ENCODE measurements around the gene ACBD3.
"Not testable (repeated sequence)": the region's sequence is repeated elsewhere in the genome, so short reads cannot be mapped to it uniquely, and the experiment has no call there.

Gene ACBD3

DNA sequence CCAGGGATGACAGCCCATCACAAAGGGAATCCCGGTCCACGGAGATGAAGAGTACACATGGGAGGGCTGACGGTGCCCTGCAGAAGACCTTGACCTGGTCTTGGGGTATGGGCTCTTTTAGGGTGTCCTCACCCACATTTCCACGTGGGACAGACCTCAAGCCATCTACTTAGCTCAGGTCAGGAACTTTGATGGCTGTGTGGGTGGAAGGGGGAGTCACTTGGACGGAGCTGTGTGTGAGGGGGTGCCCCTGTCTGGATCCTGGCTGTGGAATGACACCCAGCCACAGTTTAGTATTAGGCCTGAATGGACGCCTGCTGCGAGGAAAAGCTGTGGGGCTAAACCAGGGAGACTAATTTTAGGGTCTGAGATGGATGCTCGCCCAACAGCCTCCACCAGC, 26.0 kb upstream of the ACBD3 start:
- H3K4me1 ChIP-seq (ENCODE audit: control insufficient read depth, insufficient read depth, low read length) = no peaks in the 10 kb centered on the region

DNA sequence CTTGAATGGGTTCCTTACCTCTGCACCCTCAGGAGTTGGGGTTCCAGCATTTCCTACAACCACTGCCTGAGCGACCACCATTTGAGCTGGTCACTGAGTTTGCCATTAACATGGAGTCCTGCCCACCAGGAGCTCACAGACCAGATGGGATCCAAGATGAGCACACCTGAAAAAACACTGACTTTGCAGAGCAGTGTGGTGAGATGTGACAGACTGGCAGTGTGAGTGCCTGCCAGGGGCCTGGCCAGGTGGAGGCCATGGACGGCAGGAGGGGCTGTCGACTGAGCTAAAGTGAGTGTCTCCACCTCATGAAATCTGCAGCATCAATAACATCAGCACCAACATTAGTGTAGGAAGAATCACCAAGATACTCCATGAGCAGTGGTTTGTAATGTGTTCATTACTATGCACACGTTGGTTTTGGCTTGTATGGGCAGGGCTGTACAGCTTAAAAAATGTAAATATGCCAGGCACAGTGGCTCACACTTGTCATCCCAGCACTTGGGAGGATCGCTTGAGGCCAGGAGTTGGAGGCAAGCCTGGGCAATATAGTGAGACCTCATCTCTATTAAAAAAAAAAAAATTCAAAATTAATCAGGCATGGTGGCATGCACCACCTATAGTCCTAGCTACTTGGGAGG, 24.8 kb upstream of the ACBD3 start:
- Histone ChIP-seq H3K36me3 (ENCODE audit: control insufficient read depth, insufficient read depth, low read length) (no peaks in the 10 kb centered on the region), H3K4me3 (ENCODE audit: low read length) (no peak overlapping the region), H3K27me3 (ENCODE audit: control insufficient read depth, insufficient read depth, low read length) (no peaks in the 10 kb centered on the region), H3K4me1 (ENCODE audit: control insufficient read depth, insufficient read depth, low read length) (no peaks in the 10 kb centered on the region), H3K9ac (ENCODE audit: low read length) (no peak overlapping the region), H3K9me3 (ENCODE audit: control insufficient read depth, low read length) (no peaks in the 10 kb centered on the region)

More for the DNA sequence above, 26.0 kb upstream of the ACBD3 start:
- Histone ChIP-seq H3K27me3 (ENCODE audit: control insufficient read depth, insufficient read depth, low read length) (no peaks in the 10 kb centered on the region), H3K9ac (ENCODE audit: low read length) (no peak overlapping the region), H3K9me3 (ENCODE audit: control insufficient read depth, low read length) (no peaks in the 10 kb centered on the region), H3K36me3 (ENCODE audit: control insufficient read depth, insufficient read depth, low read length) (no peaks in the 10 kb centered on the region), H3K4me3 (ENCODE audit: low read length) (no peak overlapping the region)

DNA sequence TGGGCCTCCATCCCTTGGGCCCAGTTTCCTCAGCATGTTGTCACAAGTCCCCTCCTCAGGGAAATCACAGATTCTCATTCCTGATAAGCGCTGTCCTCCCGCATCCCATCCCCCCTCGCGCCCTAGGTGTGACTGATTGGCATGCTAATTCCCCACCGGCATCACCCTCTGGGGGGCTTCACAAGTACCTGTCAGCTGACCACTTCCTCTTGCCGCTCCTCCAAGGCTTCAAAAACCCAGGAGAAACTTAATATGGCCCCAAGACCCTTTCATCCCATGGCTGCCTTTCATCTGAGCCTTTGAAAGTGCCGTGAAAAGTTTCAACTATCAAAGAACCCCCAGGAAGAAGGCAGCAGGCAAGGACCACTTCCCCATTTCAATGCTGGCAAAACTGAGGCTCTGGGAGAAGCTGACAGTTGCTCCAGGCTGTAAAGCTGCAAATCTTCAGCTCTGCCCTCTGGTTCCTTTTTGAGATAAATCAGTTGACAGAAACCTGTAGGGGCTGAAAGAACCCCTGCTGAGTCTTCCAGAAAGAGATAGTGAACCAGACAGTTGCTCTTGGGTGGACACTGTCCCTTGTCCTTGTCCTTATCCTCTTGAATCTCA, 24.1 kb upstream of the ACBD3 start:
- Histone ChIP-seq H3K4me1 (ENCODE audit: control insufficient read depth, insufficient read depth, low read length) (no peaks in the 10 kb centered on the region), H3K36me3 (ENCODE audit: control insufficient read depth, insufficient read depth, low read length) (no peaks in the 10 kb centered on the region), H3K9ac (ENCODE audit: low read length) (no peak overlapping the region), H3K9me3 (ENCODE audit: control insufficient read depth, low read length) (no peaks in the 10 kb centered on the region), H3K4me3 (ENCODE audit: low read length) (no peak overlapping the region), H3K27me3 (ENCODE audit: control insufficient read depth, insufficient read depth, low read length) (no peaks in the 10 kb centered on the region)

DNA sequence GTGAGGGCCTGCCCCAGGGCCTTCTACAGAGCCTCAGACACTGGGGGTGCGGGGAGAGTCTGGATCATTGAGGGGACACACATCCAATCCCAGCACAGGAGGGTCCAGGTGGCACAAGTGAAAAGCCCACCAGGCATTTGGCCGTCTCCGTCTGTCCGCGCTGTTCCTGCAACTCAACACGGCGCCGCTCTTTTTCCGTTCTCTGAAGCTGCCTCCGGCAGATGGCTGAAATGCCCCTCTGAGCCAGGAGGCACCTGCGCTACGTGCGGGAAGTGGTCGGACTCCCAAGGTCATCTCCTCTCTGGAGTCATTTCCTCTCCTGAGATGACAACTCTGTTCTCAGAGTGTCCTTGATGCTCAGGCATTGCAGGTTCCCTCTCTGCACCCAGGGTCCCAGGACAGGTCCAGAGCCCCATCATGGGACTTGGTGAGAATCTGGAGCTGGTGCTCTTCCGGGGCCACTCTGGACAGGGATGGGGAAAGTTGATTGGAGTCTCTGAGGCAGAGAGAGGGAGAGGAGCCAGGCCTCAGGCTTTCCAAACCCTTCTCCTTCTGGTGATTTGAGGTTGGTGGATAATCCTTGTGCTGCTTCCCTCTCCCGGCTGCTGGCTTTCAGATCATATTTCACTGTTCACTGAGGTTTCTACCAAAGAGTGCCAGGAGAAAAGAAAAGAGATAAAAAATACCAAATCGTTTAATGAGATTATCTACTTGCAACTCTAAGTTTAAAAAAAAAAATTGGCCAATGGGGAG, 22.9 kb upstream of the ACBD3 start:
- Histone ChIP-seq H3K9me3 (ENCODE audit: control insufficient read depth, low read length) (no peaks in the 10 kb centered on the region), H3K27me3 (ENCODE audit: control insufficient read depth, insufficient read depth, low read length) (no peaks in the 10 kb centered on the region), H3K9ac (ENCODE audit: low read length) (no peak overlapping the region), H3K36me3 (ENCODE audit: control insufficient read depth, insufficient read depth, low read length) (no peaks in the 10 kb centered on the region), H3K4me1 (ENCODE audit: control insufficient read depth, insufficient read depth, low read length) (no peaks in the 10 kb centered on the region), H3K4me3 (ENCODE audit: low read length) (no peak overlapping the region)

DNA sequence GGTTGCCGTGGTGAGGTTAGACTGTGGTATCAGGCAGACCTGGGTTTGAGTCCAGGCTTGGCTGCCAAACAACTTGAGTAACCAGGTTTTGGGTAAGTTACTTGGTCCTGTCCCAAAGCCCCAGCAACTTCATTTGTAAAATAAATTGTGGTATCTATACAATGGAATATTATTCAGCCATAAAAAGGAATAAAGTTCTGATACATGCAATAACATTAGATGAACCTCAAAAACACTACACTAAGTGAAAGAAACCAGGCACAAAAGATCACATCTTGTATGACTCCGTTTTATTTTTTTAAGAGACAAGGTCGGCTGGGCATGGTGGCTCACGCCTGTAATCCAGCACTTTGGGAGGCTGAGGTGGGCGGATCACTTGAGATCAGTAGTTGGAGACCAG, 20.5 kb upstream of the ACBD3 start:
- no peak overlapping the region for H3K4me3 ChIP-seq (ENCODE audit: low read length)
- no peaks in the 10 kb centered on the region for H3K4me1 ChIP-seq (ENCODE audit: control insufficient read depth, insufficient read depth, low read length)
- no peaks in the 10 kb centered on the region for H3K27me3 ChIP-seq (ENCODE audit: control insufficient read depth, insufficient read depth, low read length)
- no peaks in the 10 kb centered on the region for H3K36me3 ChIP-seq (ENCODE audit: control insufficient read depth, insufficient read depth, low read length)
- H3K9ac ChIP-seq (ENCODE audit: low read length) = no peak overlapping the region
- no peaks in the 10 kb centered on the region for H3K9me3 ChIP-seq (ENCODE audit: control insufficient read depth, low read length)

DNA sequence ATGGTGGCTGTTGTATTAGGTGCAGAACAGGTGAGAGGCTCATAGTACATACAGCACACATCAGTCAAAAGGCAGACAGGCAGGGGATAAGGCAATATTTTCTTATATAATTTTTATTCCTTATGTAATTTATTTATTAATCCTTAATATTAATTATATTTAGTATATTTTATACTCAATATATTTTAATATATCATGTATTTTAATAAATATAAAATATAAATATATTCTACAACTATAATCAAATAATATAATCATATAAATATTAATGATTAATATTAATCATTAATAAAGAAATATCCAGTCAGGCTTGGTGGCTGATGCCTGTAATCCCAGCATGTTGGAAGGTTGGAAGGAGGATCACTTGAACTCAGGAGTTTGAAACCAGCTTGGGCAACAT, 17.7 kb upstream of the ACBD3 start:
- Histone ChIP-seq H3K36me3 (ENCODE audit: control insufficient read depth, insufficient read depth, low read length) (no peaks in the 10 kb centered on the region), H3K27me3 (ENCODE audit: control insufficient read depth, insufficient read depth, low read length) (no peaks in the 10 kb centered on the region), H3K9me3 (ENCODE audit: control insufficient read depth, low read length) (no peaks in the 10 kb centered on the region), H3K4me3 (ENCODE audit: low read length) (no peak overlapping the region), H3K9ac (ENCODE audit: low read length) (no peak overlapping the region), H3K4me1 (ENCODE audit: control insufficient read depth, insufficient read depth, low read length) (no peaks in the 10 kb centered on the region)

- Histone ChIP-seq H3K9ac (ENCODE audit: low read length) (no peak overlapping the region), H3K36me3 (ENCODE audit: control insufficient read depth, insufficient read depth, low read length) (no peaks in the 10 kb centered on the region), H3K27me3 (ENCODE audit: control insufficient read depth, insufficient read depth, low read length) (no peaks in the 10 kb centered on the region), H3K9me3 (ENCODE audit: control insufficient read depth, low read length) (no peaks in the 10 kb centered on the region), H3K4me3 (ENCODE audit: low read length) (no peak overlapping the region), H3K4me1 (ENCODE audit: control insufficient read depth, insufficient read depth, low read length) (no peaks in the 10 kb centered on the region)
Measured at GRCh38 chr1:226203655-226204054, 17.1 kb upstream of the ACBD3 start.

GRCh38 chr1:226203240-226203639, 16.7 kb upstream of the ACBD3 start:
- H3K27me3 ChIP-seq (ENCODE audit: control insufficient read depth, insufficient read depth, low read length) = no peaks in the 10 kb centered on the region
- H3K9me3 ChIP-seq (ENCODE audit: control insufficient read depth, low read length) = no peaks in the 10 kb centered on the region
- no peaks in the 10 kb centered on the region for H3K36me3 ChIP-seq (ENCODE audit: control insufficient read depth, insufficient read depth, low read length)
- no peak overlapping the region for H3K9ac ChIP-seq (ENCODE audit: low read length)
- no peaks in the 10 kb centered on the region for H3K4me1 ChIP-seq (ENCODE audit: control insufficient read depth, insufficient read depth, low read length)
- no peak overlapping the region for H3K4me3 ChIP-seq (ENCODE audit: low read length)

DNA sequence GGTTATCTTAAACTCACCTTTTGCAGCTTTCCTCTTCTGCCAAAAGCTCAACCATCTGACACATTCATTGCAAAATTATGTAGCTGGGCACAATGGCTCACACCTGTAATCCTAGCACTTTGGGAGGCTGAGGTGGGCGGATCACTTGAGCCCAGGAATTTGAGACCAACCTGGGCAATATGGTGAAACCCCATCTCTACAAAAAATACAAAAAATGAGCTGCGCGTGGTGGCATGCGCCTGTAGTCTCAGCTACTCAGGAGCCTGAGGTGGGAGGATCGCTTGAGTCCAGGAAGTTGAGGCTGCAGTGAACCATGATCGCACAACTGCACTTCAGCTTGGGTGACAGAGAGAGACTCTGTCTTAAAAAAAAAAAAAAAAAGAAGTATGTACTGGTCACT, 16.1 kb upstream of the ACBD3 start:
- not testable (repeated sequence) for H3K9me3 ChIP-seq (ENCODE audit: control insufficient read depth, low read length)

DNA sequence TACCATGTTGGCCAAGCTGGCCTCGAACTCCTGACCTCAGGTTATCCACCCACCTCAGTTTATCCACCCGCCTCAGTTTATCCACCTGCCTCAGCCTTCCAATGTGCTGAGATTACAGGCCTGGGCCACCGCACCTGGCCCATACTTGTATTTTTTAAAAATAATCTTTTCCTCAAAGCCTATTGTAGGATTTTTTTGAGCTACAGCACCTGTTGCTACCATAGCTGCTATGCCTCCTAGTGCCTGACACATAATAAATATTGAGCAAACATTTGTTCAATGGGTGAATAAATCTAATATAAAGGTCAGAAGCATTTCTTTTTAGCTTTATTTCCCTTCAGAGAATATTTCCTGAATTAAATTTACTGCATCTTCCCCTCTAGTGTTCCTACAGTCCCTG, 15.7 kb upstream of the ACBD3 start:
- no peaks in the 10 kb centered on the region for H3K9me3 ChIP-seq (ENCODE audit: control insufficient read depth, low read length)
- H3K36me3 ChIP-seq (ENCODE audit: control insufficient read depth, insufficient read depth, low read length) = no peaks in the 10 kb centered on the region
- no peaks in the 10 kb centered on the region for H3K4me1 ChIP-seq (ENCODE audit: control insufficient read depth, insufficient read depth, low read length)
- H3K9ac ChIP-seq (ENCODE audit: low read length) = no peak overlapping the region
- no peak overlapping the region for H3K4me3 ChIP-seq (ENCODE audit: low read length)
- no peaks in the 10 kb centered on the region for H3K27me3 ChIP-seq (ENCODE audit: control insufficient read depth, insufficient read depth, low read length)

More for the DNA sequence above, 16.1 kb upstream of the ACBD3 start:
- H3K27me3 ChIP-seq (ENCODE audit: control insufficient read depth, insufficient read depth, low read length); H3K4me1 ChIP-seq (ENCODE audit: control insufficient read depth, insufficient read depth, low read length); H3K36me3 ChIP-seq (ENCODE audit: control insufficient read depth, insufficient read depth, low read length); H3K9ac ChIP-seq (ENCODE audit: low read length); H3K4me3 ChIP-seq (ENCODE audit: low read length): not testable (repeated sequence)

DNA sequence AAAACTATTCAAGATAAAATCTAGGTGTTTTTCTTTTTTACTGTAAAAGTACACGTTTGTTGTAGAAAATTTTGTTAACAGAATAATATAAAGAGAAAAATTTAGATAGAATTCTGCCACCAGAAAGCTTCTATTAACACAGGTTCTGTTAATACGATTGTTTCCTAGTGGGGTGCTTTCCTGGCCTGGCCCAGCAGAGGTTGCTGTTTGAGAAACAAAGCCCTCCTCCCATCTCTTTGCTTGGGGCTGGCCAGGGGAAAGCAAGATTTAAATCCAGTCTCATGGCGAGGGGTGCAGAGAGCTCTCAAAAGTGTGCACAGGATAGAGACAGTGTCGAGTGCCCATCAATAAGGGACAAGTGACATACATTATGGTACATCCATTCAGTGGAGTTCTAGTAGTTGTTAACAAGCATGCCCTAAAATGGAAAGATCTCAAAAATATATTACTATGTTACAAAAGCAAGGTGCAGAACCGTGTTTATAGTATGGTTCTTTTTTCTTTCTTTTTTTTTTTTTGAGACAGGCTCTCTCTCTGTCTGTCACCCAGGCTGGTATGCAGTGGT, 14.6 kb upstream of the ACBD3 start:
- Histone ChIP-seq H3K4me1 (ENCODE audit: control insufficient read depth, insufficient read depth, low read length) (no peaks in the 10 kb centered on the region), H3K36me3 (ENCODE audit: control insufficient read depth, insufficient read depth, low read length) (no peaks in the 10 kb centered on the region), H3K9ac (ENCODE audit: low read length) (no peak overlapping the region), H3K27me3 (ENCODE audit: control insufficient read depth, insufficient read depth, low read length) (no peaks in the 10 kb centered on the region), H3K4me3 (ENCODE audit: low read length) (no peak overlapping the region), H3K9me3 (ENCODE audit: control insufficient read depth, low read length) (no peaks in the 10 kb centered on the region)

DNA sequence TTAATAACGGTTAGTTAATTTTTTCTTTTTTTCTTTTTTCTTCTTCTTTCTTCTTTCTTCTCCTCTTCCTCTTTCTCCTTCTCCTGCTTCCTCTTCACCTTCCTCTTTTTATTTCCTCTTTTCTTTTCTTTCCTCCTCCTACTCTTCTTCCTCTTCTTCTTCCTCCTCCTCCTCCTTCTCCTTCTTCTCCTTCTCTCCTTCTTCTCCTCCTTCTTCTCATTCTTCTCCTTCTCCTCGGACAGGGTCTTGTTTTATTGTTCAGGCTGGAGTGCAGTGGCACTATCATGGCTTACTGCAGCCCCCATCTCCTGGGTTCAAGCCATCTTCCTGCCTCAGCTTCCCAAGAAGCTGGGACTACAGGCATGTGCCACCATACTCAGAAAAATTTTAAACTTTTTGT, 13.4 kb upstream of the ACBD3 start:
- Histone ChIP-seq H3K4me1 (ENCODE audit: control insufficient read depth, insufficient read depth, low read length) (no peaks in the 10 kb centered on the region), H3K27me3 (ENCODE audit: control insufficient read depth, insufficient read depth, low read length) (no peaks in the 10 kb centered on the region), H3K36me3 (ENCODE audit: control insufficient read depth, insufficient read depth, low read length) (no peaks in the 10 kb centered on the region), H3K9ac (ENCODE audit: low read length) (no peak overlapping the region), H3K4me3 (ENCODE audit: low read length) (no peak overlapping the region), H3K9me3 (ENCODE audit: control insufficient read depth, low read length) (no peaks in the 10 kb centered on the region)
